ENCODE data around the gene ZNF804A. TPM values are rescaled to one million over a fixed set of nuclear protein-coding genes. Genes with fewer than 3 reads are reported as not detected.

The ZNF804A gene
- polyA plus RNA-seq, 3 donors, result 0.83 to 3.7 (median 1.8) TPM

GRCh38 chr2:184769686-184770085, 171.4 kb downstream of the ZNF804A start:
- H3K4me1 ChIP-seq (ENCODE audit: control insufficient read depth in 1 of 2, insufficient read depth in 2 of 2, low read length in 2 of 2), result peaks cover 6 to 31% of the 10 kb centered on the region in 2 donors
- no peak overlapping the region for H3K4me3 ChIP-seq (replicated peaks in 1 of 3; ENCODE audit: low read depth in 2 of 3, low read length in 3 of 3)
- peaks cover 37% of the 10 kb centered on the region for H3K4me1 Mint-ChIP-seq
- no peak overlapping the region for H3K9ac ChIP-seq (ENCODE audit: insufficient read depth, low read length, poor library complexity, severe bottlenecking)
- no peak overlapping the region for H2AFZ ChIP-seq (ENCODE audit: insufficient read depth, low read depth, low read length, poor library complexity, severe bottlenecking)
- no peaks in the 10 kb centered on the region for H3K9me3 Mint-ChIP-seq
- H3K9me3 ChIP-seq (replicated peaks in 1 of 2; ENCODE audit: control insufficient read depth in 1 of 2, insufficient read depth in 1 of 2, low read length in 2 of 2), result no peaks in the 10 kb centered on the region
- WGBS (ENCODE audit: insufficient coverage), result no CpG with 5 or more reads among the region's 1 CpG
- TF ChIP-seq, protein P1, sequence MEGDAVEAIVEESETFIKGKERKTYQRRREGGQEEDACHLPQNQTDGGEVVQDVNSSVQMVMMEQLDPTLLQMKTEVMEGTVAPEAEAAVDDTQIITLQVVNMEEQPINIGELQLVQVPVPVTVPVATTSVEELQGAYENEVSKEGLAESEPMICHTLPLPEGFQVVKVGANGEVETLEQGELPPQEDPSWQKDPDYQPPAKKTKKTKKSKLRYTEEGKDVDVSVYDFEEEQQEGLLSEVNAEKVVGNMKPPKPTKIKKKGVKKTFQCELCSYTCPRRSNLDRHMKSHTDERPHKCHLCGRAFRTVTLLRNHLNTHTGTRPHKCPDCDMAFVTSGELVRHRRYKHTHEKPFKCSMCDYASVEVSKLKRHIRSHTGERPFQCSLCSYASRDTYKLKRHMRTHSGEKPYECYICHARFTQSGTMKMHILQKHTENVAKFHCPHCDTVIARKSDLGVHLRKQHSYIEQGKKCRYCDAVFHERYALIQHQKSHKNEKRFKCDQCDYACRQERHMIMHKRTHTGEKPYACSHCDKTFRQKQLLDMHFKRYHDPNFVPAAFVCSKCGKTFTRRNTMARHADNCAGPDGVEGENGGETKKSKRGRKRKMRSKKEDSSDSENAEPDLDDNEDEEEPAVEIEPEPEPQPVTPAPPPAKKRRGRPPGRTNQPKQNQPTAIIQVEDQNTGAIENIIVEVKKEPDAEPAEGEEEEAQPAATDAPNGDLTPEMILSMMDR (IDR thresholded peaks at IDR 0.05), result no peak
- H3K27ac Mint-ChIP-seq, result no peak overlapping the region
- H3K36me3 Mint-ChIP-seq, result no peaks in the 10 kb centered on the region
- no peak for DNase-seq
- no peak overlapping the region for H3K27ac ChIP-seq (ENCODE audit: low read depth in 1 of 2, low read length in 2 of 2)
- no peaks in the 10 kb centered on the region for H4K20me1 ChIP-seq (ENCODE audit: insufficient read depth, low read length)
- H3K4me3 Mint-ChIP-seq, result no peak overlapping the region
- H3K27me3 Mint-ChIP-seq (ENCODE audit: low read depth in 3 of 3), result no peaks in the 10 kb centered on the region
- H3K27me3 ChIP-seq (ENCODE audit: control insufficient read depth in 2 of 2, insufficient read depth in 2 of 2, low read length in 2 of 2), result no peaks in the 10 kb centered on the region
- intact Hi-C loops (cut with micrococcal nuclease), result no loop called here
- H3K4me2 ChIP-seq (replicated peaks; ENCODE audit: extremely low read depth, low read length, poor library complexity, severe bottlenecking), result no peak overlapping the region
- no peaks in the 10 kb centered on the region for H3K79me2 ChIP-seq (ENCODE audit: insufficient read depth, low read length)
- no peaks in the 10 kb centered on the region for H3K36me3 ChIP-seq (replicated peaks in 1 of 2; ENCODE audit: control insufficient read depth in 1 of 2, insufficient read depth in 2 of 2, low read length in 2 of 2)

DNA sequence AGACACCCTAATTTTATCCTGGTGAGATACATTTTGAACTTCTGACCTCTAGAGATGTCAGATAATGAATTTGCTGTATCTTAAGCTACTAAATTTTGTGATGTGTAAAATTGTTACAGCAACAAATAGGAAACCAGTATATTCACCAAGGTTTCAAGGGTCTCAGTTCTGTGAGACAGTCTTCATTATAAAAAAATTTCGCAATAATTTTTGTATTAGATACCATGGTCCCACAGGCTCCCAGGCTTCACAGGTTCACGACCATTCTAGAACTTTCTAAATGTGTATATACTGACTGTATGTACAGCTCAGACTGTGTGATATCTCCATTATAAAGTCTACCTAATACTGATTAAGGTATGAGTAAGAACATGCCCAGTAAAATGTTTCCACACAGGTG, 181.4 kb downstream of the ZNF804A start:
- no peaks in the 10 kb centered on the region for H4K20me1 ChIP-seq (ENCODE audit: insufficient read depth, low read length)
- no CpG with 5 or more reads among the region's 2 CpGs for WGBS (ENCODE audit: insufficient coverage)
- no peaks in the 10 kb centered on the region for H3K79me2 ChIP-seq (ENCODE audit: insufficient read depth, low read length)
- H3K36me3 Mint-ChIP-seq, result no peaks in the 10 kb centered on the region
- H3K4me1 Mint-ChIP-seq, result peaks cover 9% of the 10 kb centered on the region
- H3K27me3 Mint-ChIP-seq (ENCODE audit: low read depth in 3 of 3), result no peaks in the 10 kb centered on the region
- no peak overlapping the region for H3K4me3 ChIP-seq (replicated peaks in 1 of 3; ENCODE audit: low read depth in 2 of 3, low read length in 3 of 3)
- H3K9ac ChIP-seq (ENCODE audit: insufficient read depth, low read length, poor library complexity, severe bottlenecking), result no peak overlapping the region
- H3K9me3 Mint-ChIP-seq, result no peaks in the 10 kb centered on the region
- H2AFZ ChIP-seq (ENCODE audit: insufficient read depth, low read depth, low read length, poor library complexity, severe bottlenecking), result no peak overlapping the region
- no peaks in the 10 kb centered on the region for H3K9me3 ChIP-seq (replicated peaks in 1 of 2; ENCODE audit: control insufficient read depth in 1 of 2, insufficient read depth in 1 of 2, low read length in 2 of 2)
- H3K27me3 ChIP-seq (ENCODE audit: control insufficient read depth in 2 of 2, insufficient read depth in 2 of 2, low read length in 2 of 2), result no peaks in the 10 kb centered on the region
- no peak overlapping the region for H3K27ac ChIP-seq (ENCODE audit: low read depth in 1 of 2, low read length in 2 of 2)
- H3K4me3 Mint-ChIP-seq, result no peak overlapping the region
- no peak for DNase-seq
- TF ChIP-seq, protein P1 (IDR thresholded peaks at IDR 0.05), result no peak
- intact Hi-C loops (cut with micrococcal nuclease), result no loop called here
- H3K4me1 ChIP-seq (ENCODE audit: control insufficient read depth in 1 of 2, insufficient read depth in 2 of 2, low read length in 2 of 2), result no peaks in the 10 kb centered on the region
- no peaks in the 10 kb centered on the region for H3K36me3 ChIP-seq (replicated peaks in 1 of 2; ENCODE audit: control insufficient read depth in 1 of 2, insufficient read depth in 2 of 2, low read length in 2 of 2)
- no peak overlapping the region for H3K27ac Mint-ChIP-seq
- H3K4me2 ChIP-seq (replicated peaks; ENCODE audit: extremely low read depth, low read length, poor library complexity, severe bottlenecking), result no peak overlapping the region

All from CD14-positive monocyte (primary cell).